ENCODE measurements around the gene MBNL3.

- no peak for TF ChIP-seq CTCF (conservative IDR thresholded peaks at IDR 0.05; ENCODE audit: low read depth, low read length)
- TF ChIP-seq EZH2 (IDR thresholded peaks at IDR 0.05; ENCODE audit: borderline replicate concordance, low read depth, low read length, poor library complexity, severe bottlenecking), result no peak
Measured at GRCh38 chrX:132364313-132364712, 124.5 kb downstream of the MBNL3 start.
